ENCODE results near the gene BARD1. TPM values are rescaled to one million over a fixed set of nuclear protein-coding genes. Genes with fewer than 3 reads are reported as not detected.
"Not testable (repeated sequence)": the region's sequence is repeated elsewhere in the genome, so short reads cannot be mapped to it uniquely, and the experiment has no call there.

Gene BARD1
- polyA plus RNA-seq, 6 donors from 2014 or later = 10.4 to 24.9 (median 17.8) TPM

GRCh38 chr2:214740867-214741395, 68.6 kb downstream of the BARD1 start:
- H3K9me3 Mint-ChIP-seq = no peaks in the 10 kb centered on the region
- DNase-seq (no peak), ATAC-seq (ENCODE audit: low read depth in 2 of 2) (no peak)
- no peaks in the 10 kb centered on the region for H3K27me3 Mint-ChIP-seq
- no peak overlapping the region for H3K27ac Mint-ChIP-seq
- H3K4me1 Mint-ChIP-seq = peaks cover 0 to 1% (median 0%) of the 10 kb centered on the region in 3 donors
- peaks cover 24 to 37% of the 10 kb centered on the region in 2 donors for H3K36me3 Mint-ChIP-seq
- H3K4me3 Mint-ChIP-seq = no peak overlapping the region

- Mint-ChIP-seq H3K4me3 (no peak overlapping the region), H3K36me3 (peaks cover 8 to 20% of the 10 kb centered on the region in 2 donors), H3K9me3 (no peaks in the 10 kb centered on the region), H3K27ac (no peak overlapping the region), H3K4me1 (peaks cover 0 to 1% (median 0%) of the 10 kb centered on the region in 3 donors), H3K27me3 (no peaks in the 10 kb centered on the region)
- DNase-seq (no peak), ATAC-seq (ENCODE audit: low read depth in 2 of 2) (no peak)
Measured at GRCh38 chr2:214737188-214737587, 72.3 kb downstream of the BARD1 start.

GRCh38 chr2:214730800-214731407, 78.6 kb downstream of the BARD1 start:
- H3K4me1 Mint-ChIP-seq = no peaks in the 10 kb centered on the region
- no peak for DNase-seq
- ATAC-seq (ENCODE audit: low read depth in 2 of 2) = no peak
- H3K27me3 Mint-ChIP-seq = no peaks in the 10 kb centered on the region
- H3K27ac Mint-ChIP-seq = no peak overlapping the region
- no peak overlapping the region for H3K4me3 Mint-ChIP-seq
- peaks cover 0 to 20% of the 10 kb centered on the region in 2 donors for H3K36me3 Mint-ChIP-seq
- H3K9me3 Mint-ChIP-seq = no peaks in the 10 kb centered on the region

- Mint-ChIP-seq H3K9me3 (no peaks in the 10 kb centered on the region), H3K27ac (no peak overlapping the region), H3K27me3 (no peaks in the 10 kb centered on the region), H3K36me3 (peaks cover 0 to 22% of the 10 kb centered on the region in 2 donors), H3K4me1 (no peaks in the 10 kb centered on the region), H3K4me3 (no peak overlapping the region)
- DNase-seq = no peak
- no peak for ATAC-seq (ENCODE audit: low read depth in 2 of 2)
Measured at GRCh38 chr2:214730248-214730647, 79.2 kb downstream of the BARD1 start.

- no peaks in the 10 kb centered on the region for H3K27me3 Mint-ChIP-seq
- DNase-seq = no peak
- H3K4me1 Mint-ChIP-seq = peaks cover 0 to 4% (median 0%) of the 10 kb centered on the region in 3 donors
- H3K27ac Mint-ChIP-seq = peak overlapping the region in 2 of 6 donors; percentile 12 to 44
- peaks cover 2 to 18% (median 10%) of the 10 kb centered on the region in 7 donors for H3K9me3 Mint-ChIP-seq
- ATAC-seq (ENCODE audit: low read depth in 2 of 2) = no peak
- H3K4me3 Mint-ChIP-seq = no peak overlapping the region
- H3K36me3 Mint-ChIP-seq = peaks cover 11 to 39% of the 10 kb centered on the region in 2 donors
Measured at GRCh38 chr2:214724741-214725140, 84.7 kb downstream of the BARD1 start.

- not testable (repeated sequence) for H3K27ac Mint-ChIP-seq
Measured at GRCh38 chr2:214717837-214718236, 91.6 kb downstream of the BARD1 start.

GRCh38 chr2:214716811-214717560, 92.5 kb downstream of the BARD1 start:
- no peak overlapping the region for H3K4me3 Mint-ChIP-seq
- H3K9me3 Mint-ChIP-seq = peaks cover 6 to 29% (median 14%) of the 10 kb centered on the region in 7 donors
- H3K36me3 Mint-ChIP-seq = peaks cover 29 to 35% of the 10 kb centered on the region in 2 donors
- ATAC-seq (ENCODE audit: low read depth in 2 of 2) (no peak), DNase-seq (no peak)
- no peak overlapping the region for H3K27ac Mint-ChIP-seq
- no peaks in the 10 kb centered on the region for H3K27me3 Mint-ChIP-seq
- peaks cover 0 to 8% (median 0%) of the 10 kb centered on the region in 3 donors for H3K4me1 Mint-ChIP-seq

More at GRCh38 chr2:214717837-214718236, 91.6 kb downstream of the BARD1 start:
- H3K4me3 Mint-ChIP-seq = peak overlapping the region in 1 of 8 donors; percentile 9
- not testable (repeated sequence) for ATAC-seq (ENCODE audit: low read depth in 2 of 2); H3K27me3 Mint-ChIP-seq; DNase-seq; H3K4me1 Mint-ChIP-seq
- peaks cover 29 to 36% of the 10 kb centered on the region in 2 donors for H3K36me3 Mint-ChIP-seq
- H3K9me3 Mint-ChIP-seq = peaks cover 6 to 30% (median 16%) of the 10 kb centered on the region in 7 donors

- Mint-ChIP-seq H3K4me3 (peak overlapping the region in 1 of 8 donors; percentile 29), H3K27ac (no peak overlapping the region), H3K27me3 (no peaks in the 10 kb centered on the region), H3K36me3 (peaks cover 18 to 19% of the 10 kb centered on the region in 2 donors), H3K9me3 (peaks cover 0 to 12% (median 5%) of the 10 kb centered on the region in 7 donors), H3K4me1 (peaks cover 0 to 4% (median 0%) of the 10 kb centered on the region in 3 donors)
- DNase-seq (no peak), ATAC-seq (ENCODE audit: low read depth in 2 of 2) (no peak)
Measured at GRCh38 chr2:214715025-214715424, 94.5 kb downstream of the BARD1 start.

- H3K27me3 Mint-ChIP-seq = no peaks in the 10 kb centered on the region
- H3K4me3 Mint-ChIP-seq = no peak overlapping the region
- H3K9me3 Mint-ChIP-seq = peaks cover 0 to 9% (median 4%) of the 10 kb centered on the region in 7 donors
- no peak for DNase-seq
- H3K36me3 Mint-ChIP-seq = peaks cover 11 to 14% of the 10 kb centered on the region in 2 donors
- ATAC-seq (ENCODE audit: low read depth in 2 of 2) = no peak
- no peak overlapping the region for H3K27ac Mint-ChIP-seq
- peaks cover 0 to 4% (median 0%) of the 10 kb centered on the region in 3 donors for H3K4me1 Mint-ChIP-seq
Measured at GRCh38 chr2:214713080-214713830, 96.2 kb downstream of the BARD1 start.

GRCh38 chr2:214710729-214711128, 98.8 kb downstream of the BARD1 start:
- no peaks in the 10 kb centered on the region for H3K9me3 Mint-ChIP-seq
- H3K27ac Mint-ChIP-seq = no peak overlapping the region
- ATAC-seq (ENCODE audit: low read depth in 2 of 2) (no peak), DNase-seq (no peak)
- H3K36me3 Mint-ChIP-seq = no peaks in the 10 kb centered on the region
- no peaks in the 10 kb centered on the region for H3K4me1 Mint-ChIP-seq
- no peaks in the 10 kb centered on the region for H3K27me3 Mint-ChIP-seq
- no peak overlapping the region for H3K4me3 Mint-ChIP-seq

- DNase-seq (no peak), ATAC-seq (ENCODE audit: low read depth in 2 of 2) (no peak)
- Mint-ChIP-seq H3K27ac (no peak overlapping the region), H3K36me3 (peaks cover 0 to 4% of the 10 kb centered on the region in 2 donors), H3K27me3 (no peaks in the 10 kb centered on the region), H3K4me1 (no peaks in the 10 kb centered on the region), H3K9me3 (peaks cover 0 to 14% (median 4%) of the 10 kb centered on the region in 7 donors), H3K4me3 (no peak overlapping the region)
Measured at GRCh38 chr2:214706986-214707385, 102.5 kb downstream of the BARD1 start.

- no peaks in the 10 kb centered on the region for H3K4me1 Mint-ChIP-seq
- H3K27ac Mint-ChIP-seq = peak overlapping the region in 1 of 6 donors; percentile 43
- ATAC-seq (ENCODE audit: low read depth in 2 of 2) = no peak
- DNase-seq = no peak
- no peak overlapping the region for H3K4me3 Mint-ChIP-seq
- peaks cover 8 to 35% (median 21%) of the 10 kb centered on the region in 7 donors for H3K9me3 Mint-ChIP-seq
- H3K36me3 Mint-ChIP-seq = peaks cover 8 to 17% of the 10 kb centered on the region in 2 donors
- H3K27me3 Mint-ChIP-seq = no peaks in the 10 kb centered on the region
Measured at GRCh38 chr2:214699236-214699635, 110.2 kb downstream of the BARD1 start.

GRCh38 chr2:214696681-214697080, 112.8 kb downstream of the BARD1 start:
- Mint-ChIP-seq H3K4me1 (no peaks in the 10 kb centered on the region), H3K27ac (peak overlapping the region in 1 of 6 donors; percentile 46), H3K27me3 (no peaks in the 10 kb centered on the region), H3K36me3 (peaks cover 8 to 17% of the 10 kb centered on the region in 2 donors), H3K4me3 (peak overlapping the region in 1 of 8 donors; percentile 37), H3K9me3 (peaks cover 8 to 27% (median 16%) of the 10 kb centered on the region in 7 donors)
- DNase-seq (no peak), ATAC-seq (ENCODE audit: low read depth in 2 of 2) (no peak)

Data from naive B cell (primary cell).